ENCODE data around the gene LGALS4. TPM values are rescaled to one million over a fixed set of nuclear protein-coding genes. Genes with fewer than 3 reads are reported as not detected.

The LGALS4 gene
- total RNA-seq, 2 donors from 2014 or later: 3.5 TPM; not detected in 1

DNA sequence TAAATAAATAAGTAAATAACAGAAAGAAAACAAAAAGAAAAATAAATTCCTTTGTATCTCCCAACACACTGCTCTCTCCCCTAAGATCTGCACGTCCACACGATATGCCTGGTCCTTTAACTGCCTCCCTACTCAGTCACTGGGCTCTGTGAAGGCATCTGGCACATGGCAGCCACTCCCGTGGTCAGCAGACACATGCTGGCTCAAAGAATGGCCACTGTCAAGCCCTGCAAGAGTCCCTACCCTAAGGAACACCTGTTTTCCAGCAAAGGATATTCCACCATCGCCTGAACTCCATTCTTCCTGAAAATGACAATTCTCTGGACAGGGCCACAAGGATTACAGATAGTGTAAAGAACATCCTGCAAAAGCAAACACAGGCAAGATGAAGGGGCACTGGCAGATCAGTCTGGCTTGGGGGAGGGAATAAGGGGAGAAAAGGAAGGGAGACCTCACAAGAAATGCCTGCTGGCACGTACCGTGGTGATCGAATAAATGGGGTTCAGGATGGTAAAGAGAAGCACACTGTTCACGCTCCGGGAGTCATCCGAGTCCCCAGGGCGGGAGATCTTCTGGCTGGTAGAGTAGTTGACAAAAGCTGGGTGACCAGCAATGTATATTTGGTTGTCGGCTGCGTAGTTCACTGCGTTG is 32.8 kb upstream of the LGALS4 start:
- ATAC-seq (ENCODE audit: insufficient number of reproducible peaks, low FRiP score, low read depth): no peak
- H3K27me3 ChIP-seq (replicated peaks; ENCODE audit: insufficient read depth): no peaks in the 10 kb centered on the region
- DNase-seq (ENCODE audit: low spot score): no peak
- no peak overlapping the region for H3K4me3 ChIP-seq
- no peak overlapping the region for H3K27ac ChIP-seq
- peaks cover 24 to 38% of the 10 kb centered on the region in 2 donors for H3K4me1 ChIP-seq (ENCODE audit: control insufficient read depth in 1 of 2, low read depth in 2 of 2)
- H3K9me3 ChIP-seq: no peaks in the 10 kb centered on the region
- peaks cover 69% of the 10 kb centered on the region for H3K36me3 ChIP-seq
- TF ChIP-seq, protein P1, sequence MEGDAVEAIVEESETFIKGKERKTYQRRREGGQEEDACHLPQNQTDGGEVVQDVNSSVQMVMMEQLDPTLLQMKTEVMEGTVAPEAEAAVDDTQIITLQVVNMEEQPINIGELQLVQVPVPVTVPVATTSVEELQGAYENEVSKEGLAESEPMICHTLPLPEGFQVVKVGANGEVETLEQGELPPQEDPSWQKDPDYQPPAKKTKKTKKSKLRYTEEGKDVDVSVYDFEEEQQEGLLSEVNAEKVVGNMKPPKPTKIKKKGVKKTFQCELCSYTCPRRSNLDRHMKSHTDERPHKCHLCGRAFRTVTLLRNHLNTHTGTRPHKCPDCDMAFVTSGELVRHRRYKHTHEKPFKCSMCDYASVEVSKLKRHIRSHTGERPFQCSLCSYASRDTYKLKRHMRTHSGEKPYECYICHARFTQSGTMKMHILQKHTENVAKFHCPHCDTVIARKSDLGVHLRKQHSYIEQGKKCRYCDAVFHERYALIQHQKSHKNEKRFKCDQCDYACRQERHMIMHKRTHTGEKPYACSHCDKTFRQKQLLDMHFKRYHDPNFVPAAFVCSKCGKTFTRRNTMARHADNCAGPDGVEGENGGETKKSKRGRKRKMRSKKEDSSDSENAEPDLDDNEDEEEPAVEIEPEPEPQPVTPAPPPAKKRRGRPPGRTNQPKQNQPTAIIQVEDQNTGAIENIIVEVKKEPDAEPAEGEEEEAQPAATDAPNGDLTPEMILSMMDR (IDR thresholded peaks at IDR 0.05): no peak

DNA sequence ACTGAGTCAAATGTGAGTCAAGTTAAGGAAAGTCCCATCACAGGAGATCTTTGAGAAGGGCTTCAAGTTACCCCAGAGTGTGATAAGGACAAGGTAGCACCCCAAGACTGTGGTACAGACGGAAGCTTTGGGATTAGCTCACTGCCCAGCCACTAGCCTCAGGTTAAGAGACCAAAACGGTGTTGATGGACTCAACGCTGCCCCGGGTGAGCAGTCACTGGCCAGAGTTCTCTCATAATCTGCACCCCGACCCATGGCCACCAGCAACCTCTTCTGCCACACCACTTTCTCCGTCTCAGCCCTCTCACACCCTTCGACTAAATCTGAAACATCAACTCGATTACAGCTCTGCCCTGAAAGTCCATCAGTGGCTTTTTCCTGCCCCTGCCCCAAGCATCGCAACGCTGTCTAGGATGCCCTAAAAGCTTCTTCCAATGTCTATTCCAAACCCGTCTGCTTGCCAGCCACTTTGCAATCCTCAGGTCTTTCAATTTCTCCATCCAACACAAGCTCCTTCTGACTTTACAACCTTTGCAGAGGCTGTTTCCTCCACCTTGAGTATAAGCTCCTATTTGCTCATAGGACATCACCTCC is 31.4 kb upstream of the LGALS4 start:
- TF ChIP-seq, protein P1 (IDR thresholded peaks at IDR 0.05): no peak
- DNase-seq (ENCODE audit: low spot score) (no peak), ATAC-seq (ENCODE audit: insufficient number of reproducible peaks, low FRiP score, low read depth) (no peak)
- Histone ChIP-seq H3K4me1 (ENCODE audit: control insufficient read depth in 1 of 2, low read depth in 2 of 2) (peaks cover 24 to 38% of the 10 kb centered on the region in 2 donors), H3K4me3 (no peak overlapping the region), H3K9me3 (no peaks in the 10 kb centered on the region), H3K36me3 (peaks cover 82% of the 10 kb centered on the region), H3K27ac (no peak overlapping the region), H3K27me3 (replicated peaks; ENCODE audit: insufficient read depth) (no peaks in the 10 kb centered on the region)

DNA sequence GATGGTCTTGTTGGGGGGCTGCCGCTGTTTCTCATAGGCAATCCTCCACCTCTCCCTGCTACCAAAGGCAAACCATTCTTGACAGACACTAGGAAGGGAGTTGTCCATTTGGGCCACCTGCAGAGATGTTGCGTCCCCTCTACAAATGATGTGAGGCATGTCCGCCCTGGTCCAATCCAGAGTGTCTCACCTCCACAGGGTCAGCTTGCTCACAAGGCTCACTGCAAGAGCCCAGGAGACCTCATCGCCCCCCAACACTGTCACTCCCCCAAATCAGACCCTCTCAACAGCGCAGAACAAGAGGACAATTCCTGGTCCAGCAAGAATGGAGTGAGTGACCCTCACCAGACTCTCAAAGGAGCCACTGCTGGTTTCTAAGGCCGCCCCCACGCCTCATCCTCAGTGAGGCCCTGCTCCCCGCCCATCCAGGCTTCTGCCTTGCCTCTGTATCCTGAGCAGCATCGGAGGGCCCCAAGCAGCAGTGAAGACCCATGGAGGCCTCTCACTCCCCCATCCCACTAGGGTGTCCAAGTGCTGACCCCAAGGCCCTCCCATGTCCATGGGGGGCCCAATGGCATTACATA is 30.5 kb upstream of the LGALS4 start:
- ATAC-seq (ENCODE audit: insufficient number of reproducible peaks, low FRiP score, low read depth) (no peak), DNase-seq (ENCODE audit: low spot score) (no peak)
- Histone ChIP-seq H3K27ac (no peak overlapping the region), H3K27me3 (replicated peaks; ENCODE audit: insufficient read depth) (no peaks in the 10 kb centered on the region), H3K9me3 (no peaks in the 10 kb centered on the region), H3K4me3 (no peak overlapping the region), H3K36me3 (peaks cover 91% of the 10 kb centered on the region), H3K4me1 (ENCODE audit: control insufficient read depth in 1 of 2, low read depth in 2 of 2) (peaks cover 19 to 30% of the 10 kb centered on the region in 2 donors)
- TF ChIP-seq, protein P1 (IDR thresholded peaks at IDR 0.05): no peak

DNA sequence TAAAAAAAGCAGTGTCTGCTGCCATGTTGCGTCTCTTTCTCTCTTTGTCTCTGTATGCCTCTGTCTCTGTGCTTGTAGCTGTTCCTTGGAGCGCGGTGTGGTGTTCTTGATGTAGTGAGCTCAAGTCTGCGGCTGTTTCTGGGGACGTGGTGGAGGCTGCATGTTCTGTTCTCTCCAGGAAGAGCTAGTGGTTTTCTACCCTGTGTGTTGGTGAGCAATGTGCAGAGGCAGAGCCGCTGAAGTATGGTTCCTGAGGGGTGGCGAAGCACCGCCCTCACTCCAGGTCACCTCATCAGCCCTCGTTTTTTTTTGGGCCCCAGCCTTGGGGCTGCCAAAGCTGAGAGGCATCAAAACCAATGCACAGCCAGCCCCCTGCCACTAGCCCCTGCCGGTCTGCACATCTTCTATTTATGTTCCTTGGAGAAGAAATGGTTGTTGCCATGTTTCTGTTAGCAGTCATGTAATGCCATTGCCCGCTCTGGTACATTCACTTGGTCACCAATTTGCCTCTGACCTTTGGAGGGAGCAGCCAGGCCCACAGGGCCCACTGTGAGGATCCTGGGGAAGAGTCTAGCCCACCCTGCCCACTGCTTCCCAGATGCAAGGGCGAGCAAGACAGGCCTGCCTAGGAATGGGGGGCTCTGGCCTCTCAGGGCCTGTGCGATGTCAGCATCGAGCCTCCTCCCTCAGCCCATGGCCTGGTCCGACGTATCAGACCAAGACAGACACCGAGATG is 29.9 kb upstream of the LGALS4 start:
- Histone ChIP-seq H3K4me3 (no peak overlapping the region), H3K27me3 (replicated peaks; ENCODE audit: insufficient read depth) (no peaks in the 10 kb centered on the region), H3K4me1 (ENCODE audit: control insufficient read depth in 1 of 2, low read depth in 2 of 2) (peaks cover 12 to 23% of the 10 kb centered on the region in 2 donors), H3K27ac (no peak overlapping the region), H3K36me3 (peaks cover 97% of the 10 kb centered on the region), H3K9me3 (no peaks in the 10 kb centered on the region)
- DNase-seq (ENCODE audit: low spot score) (no peak), ATAC-seq (ENCODE audit: insufficient number of reproducible peaks, low FRiP score, low read depth) (no peak)
- TF ChIP-seq, protein P1 (IDR thresholded peaks at IDR 0.05): no peak

Data from thoracic aorta (tissue), 2 donors.